Natural killer cell (primary cell): ENCODE results near the gene PPP6R1. TPM values are rescaled to one million over a fixed set of nuclear protein-coding genes. Genes with fewer than 3 reads are reported as not detected.

Experiments
- ATAC-seq, 3 donors: fragments of 150-1000 bp in 2 of 3; fragments of 200-7000 bp in 1 of 3; cut with Tn5 transposase; 1 replicate in 1 of 3; 2 replicates in 2 of 3; pipeline ENCODE4 v1.10.0; 2021; ENCODE audit warnings: mild to moderate bottlenecking in 2 of 3, moderate library complexity in 2 of 3
- DNase-seq, 2 donors: peaks; one replicate each; pipeline versions ENCODE4 v3.0.0 to v3.0.0-alpha.2; 2013 to 2021; ENCODE audit warnings: mixed read lengths in 1 of 2
- H3K27ac ChIP-seq: one replicate; pipeline ENCODE4 v1.5.1; 2013; ENCODE audit warnings: mild to moderate bottlenecking, low read length
- H3K27me3 ChIP-seq: one replicate; pipeline ENCODE4 v1.6.1; 2013; ENCODE audit warnings: low read length; ENCODE audit not compliant: control insufficient read depth, insufficient read depth
- H3K36me3 ChIP-seq: one replicate; pipeline ENCODE4 v1.6.1; 2013; ENCODE audit warnings: low read length; ENCODE audit not compliant: control insufficient read depth, insufficient read depth
- H3K4me1 ChIP-seq: one replicate; pipeline ENCODE4 v1.6.1; 2013; ENCODE audit warnings: low read length; ENCODE audit not compliant: control insufficient read depth, insufficient read depth
- H3K4me3 ChIP-seq: one replicate; pipeline ENCODE4 v1.5.1; 2013; ENCODE audit warnings: low read length
- H3K9me3 ChIP-seq: one replicate; pipeline ENCODE4 v1.6.1; 2013; ENCODE audit warnings: low read length; ENCODE audit not compliant: control insufficient read depth, insufficient read depth
- H3K27ac Mint-ChIP-seq, 2 donors: one replicate each; pipeline ENCODE4 v1.8.0; 2022; ENCODE audit warnings: mild to moderate bottlenecking in 2 of 2, mixed read lengths in 2 of 2, moderate library complexity in 1 of 2
- H3K27me3 Mint-ChIP-seq, 2 donors: one replicate each; pipeline ENCODE4 v1.8.0; 2022; ENCODE audit warnings: low read depth in 2 of 2, mixed read lengths in 2 of 2
- H3K36me3 Mint-ChIP-seq: one replicate; pipeline ENCODE4 v1.8.0; 2022; ENCODE audit warnings: mixed read lengths
- H3K4me1 Mint-ChIP-seq, 2 donors: one replicate each; pipeline ENCODE4 v1.8.0; 2022; ENCODE audit warnings: mixed read lengths in 2 of 2
- H3K4me3 Mint-ChIP-seq: one replicate; pipeline ENCODE4 v1.8.0; 2022; ENCODE audit warnings: mild to moderate bottlenecking, moderate library complexity, mixed read lengths
- H3K9me3 Mint-ChIP-seq, 2 donors: one replicate each; pipeline ENCODE4 v1.8.0; 2022; ENCODE audit warnings: mixed read lengths in 2 of 2
- WGBS: methylation state at CpG from one replicate; pipeline ENCODE4 v1.1.7; 2013; ENCODE audit warnings: missing lambda C conversion rate; ENCODE audit not compliant: insufficient coverage; 5-methylcytosine and 5-hydroxymethylcytosine counted together
- intact Hi-C: fragments of 100-400 bp; cut with micrococcal nuclease; formaldehyde crosslinking; loops from one replicate; pipeline ENCODE4 v1.14.2; 2022
- total RNA-seq, 4 donors: library from RNA; stranded (reverse); fragments of 120-200 nt in 1 of 4; gene quantifications; one replicate each; pipeline versions ENCODE4 v1.2.3 to v1.2.4, GENCODE V29; 2013 to 2022
- TF ChIP-seq, protein P1 (sequence below): fragments of 200-600 bp; IDR thresholded peaks from one replicate; pipeline ENCODE4 v1.8.0; 2022; ENCODE audit warnings: antibody characterized with exemption

Gene PPP6R1
- total RNA-seq, 3 donors from 2014 or later (not counting 1 experiment from before 2014, with no cell fraction given): 252 to 275 (median 260) TPM

- DNase-seq (peak in 1 of 2 donors; percentile 30), ATAC-seq (peak in 1 of 3 donors; percentile 55)
- Histone ChIP-seq H3K4me3 (no peak overlapping the region), H3K36me3 (no peaks in the 10 kb centered on the region), H3K27me3 (no peaks in the 10 kb centered on the region), H3K27ac (no peak overlapping the region), H3K9me3 (no peaks in the 10 kb centered on the region), H3K4me1 (no peaks in the 10 kb centered on the region)
- TF ChIP-seq, protein P1, sequence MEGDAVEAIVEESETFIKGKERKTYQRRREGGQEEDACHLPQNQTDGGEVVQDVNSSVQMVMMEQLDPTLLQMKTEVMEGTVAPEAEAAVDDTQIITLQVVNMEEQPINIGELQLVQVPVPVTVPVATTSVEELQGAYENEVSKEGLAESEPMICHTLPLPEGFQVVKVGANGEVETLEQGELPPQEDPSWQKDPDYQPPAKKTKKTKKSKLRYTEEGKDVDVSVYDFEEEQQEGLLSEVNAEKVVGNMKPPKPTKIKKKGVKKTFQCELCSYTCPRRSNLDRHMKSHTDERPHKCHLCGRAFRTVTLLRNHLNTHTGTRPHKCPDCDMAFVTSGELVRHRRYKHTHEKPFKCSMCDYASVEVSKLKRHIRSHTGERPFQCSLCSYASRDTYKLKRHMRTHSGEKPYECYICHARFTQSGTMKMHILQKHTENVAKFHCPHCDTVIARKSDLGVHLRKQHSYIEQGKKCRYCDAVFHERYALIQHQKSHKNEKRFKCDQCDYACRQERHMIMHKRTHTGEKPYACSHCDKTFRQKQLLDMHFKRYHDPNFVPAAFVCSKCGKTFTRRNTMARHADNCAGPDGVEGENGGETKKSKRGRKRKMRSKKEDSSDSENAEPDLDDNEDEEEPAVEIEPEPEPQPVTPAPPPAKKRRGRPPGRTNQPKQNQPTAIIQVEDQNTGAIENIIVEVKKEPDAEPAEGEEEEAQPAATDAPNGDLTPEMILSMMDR: no peak
- no peak overlapping the region for H3K4me3 Mint-ChIP-seq
- intact Hi-C loops: no loop called here
- no peaks in the 10 kb centered on the region for H3K4me1 Mint-ChIP-seq
- no peak overlapping the region for H3K27ac Mint-ChIP-seq
- H3K27me3 Mint-ChIP-seq: peaks cover 0 to 15% of the 10 kb centered on the region in 2 donors
- no peaks in the 10 kb centered on the region for H3K9me3 Mint-ChIP-seq
- 64% methylated on average over 3 of the region's 4 CpGs for whole genome bisulfite sequencing
- no peaks in the 10 kb centered on the region for H3K36me3 Mint-ChIP-seq
These were observed 61.3 kb downstream of the PPP6R1 start for GRCh38 chr19:55197528-55197927.

DNA sequence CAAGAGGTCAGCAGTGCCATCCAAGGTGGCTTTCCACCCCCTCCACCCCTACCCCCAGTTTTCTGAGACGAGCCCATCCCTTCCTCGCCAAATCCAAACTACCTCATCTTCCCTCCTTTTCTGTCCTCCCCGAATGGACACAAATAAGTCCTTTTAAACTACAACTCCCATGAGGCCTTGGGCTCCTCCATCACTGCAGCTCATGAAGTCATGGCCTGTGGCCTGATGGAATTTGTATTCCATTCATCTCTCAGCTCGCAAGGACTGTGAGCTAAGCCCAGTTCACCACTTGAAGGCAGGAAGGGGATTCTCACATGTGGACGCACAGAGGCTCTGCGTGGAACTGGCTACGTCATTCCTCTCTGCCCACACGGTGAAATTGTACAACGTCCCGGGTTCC, 62.0 kb downstream of the PPP6R1 start:
- DNase-seq (no peak), ATAC-seq (no peak)
- Histone ChIP-seq H3K36me3 (no peaks in the 10 kb centered on the region), H3K4me3 (no peak overlapping the region), H3K9me3 (no peaks in the 10 kb centered on the region), H3K27me3 (no peaks in the 10 kb centered on the region), H3K27ac (no peak overlapping the region), H3K4me1 (no peaks in the 10 kb centered on the region)
- intact Hi-C loops: no loop called here
- Mint-ChIP-seq H3K4me1 (no peaks in the 10 kb centered on the region), H3K9me3 (no peaks in the 10 kb centered on the region), H3K36me3 (no peaks in the 10 kb centered on the region), H3K27ac (no peak overlapping the region), H3K4me3 (no peak overlapping the region), H3K27me3 (peaks cover 0 to 12% of the 10 kb centered on the region in 2 donors)
- TF ChIP-seq, protein P1: no peak
- 89% methylated on average over 10 of the region's 10 CpGs for WGBS

DNA sequence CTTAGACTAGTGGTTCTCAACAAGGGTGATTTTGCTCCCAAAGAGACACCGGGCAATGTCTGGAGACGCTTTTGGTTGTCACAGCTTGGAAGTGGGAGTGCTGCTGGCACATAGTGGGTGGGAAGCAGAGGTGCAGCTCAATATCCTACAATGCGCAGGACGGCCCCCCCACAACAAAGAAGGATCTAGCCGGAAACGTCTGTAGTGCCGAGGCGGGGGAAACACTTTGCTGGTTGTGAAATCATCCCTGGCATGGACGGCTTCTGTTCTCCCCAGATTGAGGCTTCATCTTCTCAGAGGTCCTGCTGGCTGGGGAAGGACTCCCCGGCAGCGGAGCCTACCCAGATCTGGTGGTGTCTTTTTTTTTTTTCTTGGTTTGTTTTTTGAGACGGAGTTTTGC, 65.3 kb downstream of the PPP6R1 start:
- no peaks in the 10 kb centered on the region for H3K4me1 ChIP-seq
- DNase-seq (no peak), ATAC-seq (no peak)
- intact Hi-C loops: no loop called here
- no peak overlapping the region for H3K27ac Mint-ChIP-seq
- 73% methylated on average over 12 of the region's 12 CpGs for whole genome bisulfite sequencing
- H3K27me3 Mint-ChIP-seq: peaks cover 0 to 3% of the 10 kb centered on the region in 2 donors
- H3K36me3 ChIP-seq: no peaks in the 10 kb centered on the region
- H3K4me1 Mint-ChIP-seq: peaks cover 0 to 5% of the 10 kb centered on the region in 2 donors
- H3K27me3 ChIP-seq: no peaks in the 10 kb centered on the region
- no peaks in the 10 kb centered on the region for H3K36me3 Mint-ChIP-seq
- H3K9me3 Mint-ChIP-seq: no peaks in the 10 kb centered on the region
- TF ChIP-seq, protein P1: no peak
- H3K4me3 Mint-ChIP-seq: no peak overlapping the region
- H3K27ac ChIP-seq: no peak overlapping the region
- no peaks in the 10 kb centered on the region for H3K9me3 ChIP-seq
- no peak overlapping the region for H3K4me3 ChIP-seq

DNA sequence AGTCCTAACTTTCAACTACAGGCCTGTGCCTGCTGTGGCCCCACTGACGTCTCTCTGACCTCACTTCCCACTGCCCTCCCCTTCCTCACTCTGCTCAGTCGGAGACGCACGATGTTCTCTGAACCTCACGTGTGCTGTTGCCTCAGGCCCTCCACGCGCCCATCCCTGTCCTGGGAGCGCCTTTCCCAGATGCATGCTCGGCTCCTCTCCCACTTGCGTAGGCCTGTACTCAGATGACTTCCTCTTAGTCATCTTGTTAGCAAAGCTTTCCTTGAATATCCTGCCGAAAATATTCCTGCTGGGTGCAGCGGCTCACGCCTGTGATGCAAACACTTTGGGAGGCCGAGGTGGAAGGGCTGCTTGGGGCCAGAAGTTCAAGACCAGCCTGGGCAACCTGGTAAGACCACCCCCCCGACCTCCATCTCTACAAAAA, 69.4 kb downstream of the PPP6R1 start:
- TF ChIP-seq, protein P1: no peak
- intact Hi-C loops: no loop called here
- Histone ChIP-seq H3K36me3 (no peaks in the 10 kb centered on the region), H3K4me3 (no peak overlapping the region), H3K9me3 (no peaks in the 10 kb centered on the region), H3K4me1 (no peaks in the 10 kb centered on the region), H3K27me3 (no peaks in the 10 kb centered on the region), H3K27ac (no peak overlapping the region)
- Mint-ChIP-seq H3K4me1 (peaks cover 0 to 6% of the 10 kb centered on the region in 2 donors), H3K9me3 (no peaks in the 10 kb centered on the region), H3K36me3 (no peaks in the 10 kb centered on the region), H3K27me3 (peaks cover 8 to 9% of the 10 kb centered on the region in 2 donors), H3K4me3 (no peak overlapping the region), H3K27ac (no peak overlapping the region)
- WGBS: 83% methylated on average over 14 of the region's 15 CpGs
- DNase-seq (no peak), ATAC-seq (no peak)
